Muscle of arm (tissue), 14 donors: Measurements from ENCODE around the gene SUOX. TPM values are rescaled to one million over a fixed set of nuclear protein-coding genes. Genes with fewer than 3 reads are reported as not detected.

Source experiments
- DNase-seq: peaks from one replicate; pipeline ENCODE4 v3.0.0-alpha.2; 2013
- long read RNA-seq, 11 donors: transcript quantifications; one replicate each; lab custom pipeline, GENCODE V29; 2026
- polyA plus RNA-seq, 12 donors: library from polyadenylated mRNA; unstranded; fragments of 120-200 nt; gene quantifications; one replicate each; pipeline ENCODE4 v1.2.1, GENCODE V29; 2013; ENCODE audit not compliant: insufficient read length in 12 of 12

Gene SUOX
- polyA plus RNA-seq: 10 to 100 TPM in 11 of 12 donors, not detected in 1; 12.0 to 30.1 (median 14.7) TPM
- long read RNA-seq, donor 1, partial matches to known transcripts: 0 of 6 reads
- long read RNA-seq, donor 1, other reads (novel, unspliced or antisense): 0 of 6 reads
- long read RNA-seq, donor 2, partial matches to known transcripts: 0 of 5 reads
- long read RNA-seq, donor 2, other reads (novel, unspliced or antisense): 0 of 5 reads
- long read RNA-seq, donor 3, partial matches to known transcripts: 0 of 3 reads
- long read RNA-seq, donor 3, other reads (novel, unspliced or antisense): 0 of 3 reads
- long read RNA-seq, donor 4, partial matches to known transcripts: 0 of 1 reads
- long read RNA-seq, donor 4, other reads (novel, unspliced or antisense): 0 of 1 reads
- long read RNA-seq, donor 5: 0 reads
- long read RNA-seq, donor 6, partial matches to known transcripts: 0 of 4 reads
- long read RNA-seq, donor 6, other reads (novel, unspliced or antisense): 0 of 4 reads
- long read RNA-seq, donor 7, partial matches to known transcripts: 0 of 2 reads
- long read RNA-seq, donor 7, other reads (novel, unspliced or antisense): 0 of 2 reads
- long read RNA-seq, donor 8, partial matches to known transcripts: 0 of 9 reads
- long read RNA-seq, donor 8, other reads (novel, unspliced or antisense): 0 of 9 reads
- long read RNA-seq, donor 9, partial matches to known transcripts: 0 of 1 reads
- long read RNA-seq, donor 9, other reads (novel, unspliced or antisense): 0 of 1 reads
- long read RNA-seq, donor 10, partial matches to known transcripts: 0 of 4 reads
- long read RNA-seq, donor 10, other reads (novel, unspliced or antisense): 0 of 4 reads
- long read RNA-seq, donor 11, partial matches to known transcripts: 0 of 7 reads
- long read RNA-seq, donor 11, other reads (novel, unspliced or antisense): 0 of 7 reads

DNA sequence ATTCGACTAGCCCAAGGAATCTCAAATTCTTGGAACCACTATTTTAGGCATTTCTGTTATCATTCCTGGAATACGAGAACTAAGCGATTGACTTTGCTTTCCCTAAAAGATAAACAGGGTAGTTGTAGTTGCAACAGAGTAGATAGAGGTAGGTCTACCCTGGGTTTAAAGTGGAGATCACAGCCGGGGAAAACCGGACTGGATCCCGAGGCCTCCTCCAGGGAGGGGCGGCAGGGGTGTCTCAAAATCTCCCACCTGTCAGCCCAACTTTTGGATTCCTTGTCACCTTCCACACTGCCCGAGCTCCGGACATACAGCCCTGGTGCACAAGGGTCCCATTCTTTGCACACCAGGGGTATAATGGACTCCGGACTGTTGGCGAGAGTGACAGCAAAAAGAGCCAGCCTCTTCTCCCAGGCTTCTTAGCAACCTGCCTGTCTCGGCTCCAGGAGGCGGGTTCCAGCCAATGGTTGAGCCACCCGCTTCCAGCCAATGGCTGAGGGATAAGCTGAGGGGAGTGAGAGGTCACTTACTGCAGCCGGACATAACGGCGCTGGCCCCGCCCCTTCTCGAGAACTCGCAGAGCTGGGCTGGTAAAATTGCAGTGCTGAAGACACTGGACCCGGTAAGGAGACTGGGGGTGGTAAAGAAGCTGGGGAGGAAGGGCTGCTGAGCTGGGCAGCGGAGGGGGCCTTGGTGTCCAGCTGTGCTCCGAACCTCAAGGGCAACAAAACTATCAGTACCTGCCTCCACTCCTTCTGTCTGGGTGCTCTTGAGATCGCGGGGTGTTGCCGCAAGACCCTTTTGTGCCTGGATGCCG is at the start of gene SUOX:
TSS of gene SUOX (plus strand) at position 562 of the 820 bp plus-strand sequence. CDS start 4,946 bp downstream, outside the sequence.
- DNase-seq: peak; percentile 95

DNA sequence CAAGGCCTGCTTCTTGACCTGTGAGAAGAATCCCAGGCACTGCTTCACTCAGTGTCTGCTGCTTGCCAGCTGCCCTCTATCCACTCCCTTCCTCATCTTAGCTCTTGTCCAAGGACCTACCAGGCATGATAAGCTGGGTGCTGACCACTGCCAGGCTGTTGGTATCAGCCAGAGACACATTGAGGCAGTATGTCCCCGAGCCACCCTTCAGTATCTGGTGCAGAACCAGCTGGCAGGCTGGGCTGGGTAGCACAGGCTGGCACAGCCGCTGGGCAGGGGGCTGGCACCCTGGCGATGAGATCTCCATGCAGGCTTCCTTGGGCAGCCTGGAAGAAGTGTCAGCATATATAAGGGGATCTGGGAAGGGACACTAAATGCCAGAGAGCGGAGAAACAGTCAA is 41.7 kb upstream of the SUOX start:
- DNase-seq: no peak

DNA sequence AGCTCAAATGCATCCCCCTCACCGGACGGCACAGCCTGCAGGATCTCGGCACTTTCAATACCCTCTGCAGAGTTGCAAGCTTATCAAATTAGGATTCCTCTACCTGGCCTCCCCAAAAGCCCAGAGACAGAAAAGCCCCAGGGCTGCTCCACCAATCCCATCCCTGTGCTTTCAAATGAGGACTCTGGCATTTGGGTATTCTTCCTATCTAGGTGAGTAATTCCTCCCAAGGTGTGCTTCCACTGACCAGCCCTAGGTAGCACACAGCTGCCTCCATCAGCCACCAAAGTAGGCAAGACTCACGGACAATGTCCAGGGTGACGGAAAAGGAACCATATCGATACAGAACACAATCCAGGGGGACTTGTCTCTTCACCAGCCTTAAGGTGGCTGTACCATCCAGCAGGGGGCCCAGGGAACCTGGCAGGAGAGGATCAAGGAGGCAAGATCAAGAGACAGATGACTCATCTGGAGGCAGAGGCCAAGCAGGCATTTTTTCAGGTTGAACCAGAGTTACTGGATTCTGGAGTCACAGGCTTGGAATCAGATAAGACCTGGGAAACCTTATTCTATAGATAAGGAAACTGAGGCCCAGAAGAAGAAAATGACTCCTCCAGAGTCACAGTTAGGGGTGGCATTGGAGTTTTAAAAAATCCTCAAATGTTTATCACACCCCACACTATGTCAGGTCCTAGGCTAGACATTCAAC is 41.1 kb upstream of the SUOX start:
- no peak for DNase-seq

DNA sequence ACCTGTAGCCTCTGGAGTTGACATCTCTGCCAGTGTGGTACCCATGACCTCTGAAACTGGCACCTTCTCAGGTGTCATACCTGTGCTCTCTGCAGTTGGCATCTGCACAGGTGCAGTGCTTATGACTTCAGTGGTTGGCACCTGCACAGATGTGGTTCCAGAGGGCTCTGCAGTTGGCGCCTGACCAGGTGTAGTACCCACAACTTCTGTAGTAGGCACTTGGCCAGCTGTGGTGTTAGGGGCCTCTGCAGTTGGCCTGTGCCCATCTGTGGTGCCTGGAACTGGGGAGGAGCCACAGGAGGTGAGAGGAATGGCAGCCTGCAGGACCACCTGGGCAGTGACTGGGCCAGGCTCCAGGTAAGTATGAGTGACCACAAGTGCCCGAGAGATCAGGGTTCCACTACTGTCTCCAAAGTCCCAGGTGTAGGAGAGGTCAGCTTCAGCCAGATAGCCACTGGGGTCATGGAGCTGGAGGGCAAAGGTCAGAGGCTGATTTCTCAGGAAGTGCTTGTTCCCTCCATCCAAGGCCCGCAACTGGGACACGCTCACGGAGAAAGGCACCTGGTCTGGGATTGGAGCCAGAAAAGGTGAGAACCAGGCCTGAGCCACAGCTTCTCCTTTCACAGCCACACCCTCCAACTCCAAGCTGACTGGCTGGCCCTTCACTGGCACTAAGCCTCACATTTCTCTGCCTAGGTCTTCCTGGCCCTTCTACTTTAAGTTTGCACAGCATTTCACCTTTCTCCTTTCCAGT is 39.8 kb upstream of the SUOX start:
- DNase-seq: no peak

DNA sequence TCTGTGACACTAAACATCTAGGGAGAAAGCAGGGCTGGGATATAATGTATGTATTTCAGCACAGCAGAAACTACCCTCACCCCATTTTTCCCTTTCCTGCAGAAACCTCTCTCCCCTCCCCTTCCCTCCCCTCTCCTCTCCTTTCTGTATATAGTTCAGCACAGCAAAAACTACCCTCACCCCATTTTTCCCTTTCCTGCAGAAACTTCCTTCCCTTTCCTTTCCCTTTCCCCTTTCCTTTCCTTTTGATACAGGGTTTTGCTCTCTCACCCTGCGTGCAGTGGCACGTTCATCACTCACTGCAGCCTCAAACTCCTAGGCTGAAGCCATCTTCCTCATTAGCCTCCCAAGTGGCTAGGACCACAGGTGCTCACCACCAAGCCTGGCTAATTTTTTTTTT is 33.3 kb upstream of the SUOX start:
- DNase-seq: no peak

DNA sequence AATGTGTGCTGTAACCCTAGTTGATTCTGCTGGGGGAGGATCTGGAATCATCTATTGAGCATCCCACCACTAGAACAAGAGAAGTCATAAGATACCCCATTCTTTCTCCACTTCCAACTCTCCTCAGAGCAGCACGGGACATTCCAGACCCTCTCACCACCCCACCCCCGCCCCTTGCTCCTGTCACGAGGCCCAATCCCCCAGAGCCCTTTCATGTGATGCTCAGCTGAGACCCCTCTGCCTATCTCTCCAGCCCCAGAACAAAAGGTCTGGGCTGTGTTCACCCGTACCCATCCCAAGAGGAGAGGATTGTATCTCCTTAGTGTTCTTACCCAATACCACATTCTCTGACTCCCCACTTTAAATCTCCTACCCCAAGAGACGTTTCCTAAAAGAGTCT is 31.8 kb upstream of the SUOX start:
- no peak for DNase-seq

DNA sequence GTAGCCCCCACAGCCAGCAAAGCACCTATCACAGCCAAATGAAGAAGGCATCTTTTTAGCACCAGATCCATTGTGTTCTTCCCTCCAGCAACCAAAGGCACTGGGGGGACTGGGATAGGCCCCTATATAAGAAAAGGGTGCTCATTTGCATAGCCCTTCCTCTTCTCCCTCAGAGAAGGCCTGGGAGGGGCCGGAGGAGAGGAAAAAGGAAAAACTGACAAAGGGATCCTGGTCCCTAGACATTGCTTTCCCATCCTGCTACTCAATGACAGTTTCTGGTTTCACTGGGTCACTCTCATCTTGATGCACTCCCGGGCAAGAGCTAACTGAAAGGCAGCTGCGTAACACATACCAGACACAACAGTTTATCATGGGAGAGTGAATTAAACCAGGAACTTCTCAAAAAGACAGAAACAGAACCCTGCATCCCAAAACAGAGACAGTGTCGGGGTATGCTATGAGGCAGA is 31.1 kb upstream of the SUOX start, which contains the start of gene PMEL:
TSS of gene PMEL (minus strand) at position 102 of the 467 bp plus-strand sequence. CDS start at position 71, 31 bp downstream.
- no peak for DNase-seq

DNA sequence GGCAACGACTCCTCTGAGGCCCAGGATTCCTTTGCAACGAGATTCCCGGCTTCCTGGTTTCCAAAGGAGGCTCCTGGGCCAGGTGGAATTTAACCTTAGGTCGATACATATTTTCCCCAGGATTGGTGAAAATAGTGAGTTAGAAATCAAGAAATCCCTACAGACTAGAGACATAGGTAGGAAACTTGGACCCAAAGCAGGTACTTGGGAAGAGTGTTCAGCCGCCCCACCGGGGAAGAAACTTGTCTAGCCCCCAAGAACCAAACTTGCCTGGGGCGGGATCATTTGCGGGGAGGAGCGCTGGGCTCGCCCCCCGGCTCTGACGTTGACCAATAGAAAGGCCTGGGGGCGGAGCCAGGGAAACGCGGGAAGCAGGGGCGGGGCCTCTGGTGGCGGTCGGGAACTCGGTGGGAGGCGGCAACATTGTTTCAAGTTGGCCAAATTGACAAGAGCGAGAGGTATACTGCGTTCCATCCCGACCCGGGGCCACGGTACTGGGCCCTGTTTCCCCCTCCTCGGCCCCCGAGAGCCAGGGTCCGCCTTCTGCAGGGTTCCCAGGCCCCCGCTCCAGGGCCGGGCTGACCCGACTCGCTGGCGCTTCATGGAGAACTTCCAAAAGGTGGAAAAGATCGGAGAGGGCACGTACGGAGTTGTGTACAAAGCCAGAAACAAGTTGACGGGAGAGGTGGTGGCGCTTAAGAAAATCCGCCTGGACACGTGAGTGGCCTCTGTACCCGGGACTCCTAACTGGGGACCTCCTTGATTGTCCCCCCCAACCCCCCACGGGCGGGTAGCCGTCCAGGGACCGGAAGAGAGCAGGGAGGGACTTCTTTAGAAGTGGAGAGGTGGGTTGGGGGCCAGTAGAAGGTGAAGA is 30.4 kb upstream of the SUOX start, which contains the start of gene CDK2:
TSS of gene CDK2 (plus strand) at position 423 of the 874 bp plus-strand sequence. CDS start at position 602, 179 bp downstream.
- peak; percentile 93 for DNase-seq

DNA sequence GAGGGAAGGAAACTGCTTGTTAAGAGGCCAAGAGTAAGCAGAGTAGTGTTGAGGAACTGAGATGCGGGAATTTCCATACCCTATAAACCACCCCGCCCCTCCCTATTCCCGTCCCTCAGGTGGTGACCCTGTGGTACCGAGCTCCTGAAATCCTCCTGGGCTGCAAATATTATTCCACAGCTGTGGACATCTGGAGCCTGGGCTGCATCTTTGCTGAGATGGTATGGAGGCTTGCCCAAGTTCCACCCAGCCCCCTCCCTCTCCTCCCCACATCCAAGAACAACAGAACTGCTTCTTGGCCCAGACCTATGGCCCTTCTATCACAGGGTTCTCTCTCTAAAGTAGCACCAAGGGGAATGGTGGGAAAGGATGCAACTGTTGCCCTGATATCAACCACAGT is 27.7 kb upstream of the SUOX start:
- no peak for DNase-seq

DNA sequence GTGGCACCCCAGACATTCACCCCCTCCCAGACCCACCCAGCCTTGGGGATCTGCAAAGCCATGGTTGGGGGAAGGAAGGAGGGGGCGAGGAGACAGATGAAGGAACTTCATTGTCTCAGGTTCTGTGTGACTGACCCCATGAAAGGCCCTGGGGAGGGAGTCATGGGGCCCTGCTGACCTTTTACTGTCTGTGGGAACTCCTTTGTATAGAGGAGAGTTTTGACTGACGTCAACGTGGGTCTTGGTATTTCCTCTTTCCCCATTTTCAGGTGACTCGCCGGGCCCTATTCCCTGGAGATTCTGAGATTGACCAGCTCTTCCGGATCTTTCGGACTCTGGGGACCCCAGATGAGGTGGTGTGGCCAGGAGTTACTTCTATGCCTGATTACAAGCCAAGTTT is 26.3 kb upstream of the SUOX start:
- DNase-seq: no peak

DNA sequence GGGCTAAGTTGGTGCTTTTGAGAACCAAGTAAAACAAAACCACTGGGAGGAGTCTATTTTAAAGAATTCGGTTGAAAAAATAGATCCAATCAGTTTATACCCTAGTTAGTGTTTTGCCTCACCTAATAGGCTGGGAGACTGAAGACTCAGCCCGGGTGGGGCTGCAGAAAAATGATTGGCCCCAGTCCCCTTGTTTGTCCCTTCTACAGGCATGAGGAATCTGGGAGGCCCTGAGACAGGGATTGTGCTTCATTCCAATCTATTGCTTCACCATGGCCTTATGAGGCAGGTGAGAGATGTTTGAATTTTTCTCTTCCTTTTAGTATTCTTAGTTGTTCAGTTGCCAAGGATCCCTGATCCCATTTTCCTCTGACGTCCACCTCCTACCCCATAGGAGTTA is 25.0 kb upstream of the SUOX start:
- no peak for DNase-seq

DNA sequence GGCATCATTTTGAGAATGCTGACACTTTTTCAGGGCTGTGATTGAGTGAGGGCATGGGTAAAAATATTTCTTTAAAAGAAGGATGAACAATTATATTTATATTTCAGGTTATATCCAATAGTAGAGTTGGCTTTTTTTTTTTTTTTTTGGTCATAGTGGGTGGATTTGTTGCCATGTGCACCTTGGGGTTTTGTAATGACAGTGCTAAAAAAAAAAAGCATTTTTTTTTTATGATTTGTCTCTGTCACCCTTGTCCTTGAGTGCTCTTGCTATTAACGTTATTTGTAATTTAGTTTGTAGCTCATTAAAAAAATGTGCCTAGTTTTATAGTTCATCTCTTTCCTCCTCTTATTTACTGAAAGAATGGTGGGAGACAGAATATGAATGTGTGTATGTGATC is 24.6 kb upstream of the SUOX start:
- DNase-seq: no peak

DNA sequence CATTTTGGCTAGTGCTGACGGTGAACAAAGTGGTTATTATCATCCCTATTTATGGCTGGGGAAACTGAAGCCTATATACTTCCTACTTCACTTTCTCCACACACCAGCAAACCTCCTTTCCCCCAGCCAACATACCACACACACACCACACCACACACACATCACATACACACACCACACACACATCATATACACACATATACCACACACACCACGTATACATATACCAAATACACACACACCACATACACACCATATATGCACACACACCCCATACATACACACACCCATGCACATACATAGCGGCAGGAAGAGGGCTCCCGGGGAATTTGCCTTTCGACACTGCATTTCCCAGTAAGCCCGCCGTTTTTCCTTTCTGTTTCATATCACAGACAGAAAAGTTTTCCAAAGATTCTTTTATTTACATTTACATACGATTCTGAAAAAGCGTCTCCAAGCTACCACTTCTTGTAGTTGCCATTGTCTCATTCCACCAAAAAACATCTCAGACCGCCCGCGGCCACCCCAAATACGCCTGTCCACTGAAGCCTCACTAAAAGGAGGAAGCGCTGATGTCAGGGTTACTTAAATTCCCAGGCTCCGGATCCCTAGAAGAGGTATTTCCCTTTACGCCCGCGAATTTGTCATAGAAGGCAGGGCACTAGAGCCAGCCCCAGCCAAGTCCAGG is 24.0 kb upstream of the SUOX start:
- peak; percentile 55 for DNase-seq

DNA sequence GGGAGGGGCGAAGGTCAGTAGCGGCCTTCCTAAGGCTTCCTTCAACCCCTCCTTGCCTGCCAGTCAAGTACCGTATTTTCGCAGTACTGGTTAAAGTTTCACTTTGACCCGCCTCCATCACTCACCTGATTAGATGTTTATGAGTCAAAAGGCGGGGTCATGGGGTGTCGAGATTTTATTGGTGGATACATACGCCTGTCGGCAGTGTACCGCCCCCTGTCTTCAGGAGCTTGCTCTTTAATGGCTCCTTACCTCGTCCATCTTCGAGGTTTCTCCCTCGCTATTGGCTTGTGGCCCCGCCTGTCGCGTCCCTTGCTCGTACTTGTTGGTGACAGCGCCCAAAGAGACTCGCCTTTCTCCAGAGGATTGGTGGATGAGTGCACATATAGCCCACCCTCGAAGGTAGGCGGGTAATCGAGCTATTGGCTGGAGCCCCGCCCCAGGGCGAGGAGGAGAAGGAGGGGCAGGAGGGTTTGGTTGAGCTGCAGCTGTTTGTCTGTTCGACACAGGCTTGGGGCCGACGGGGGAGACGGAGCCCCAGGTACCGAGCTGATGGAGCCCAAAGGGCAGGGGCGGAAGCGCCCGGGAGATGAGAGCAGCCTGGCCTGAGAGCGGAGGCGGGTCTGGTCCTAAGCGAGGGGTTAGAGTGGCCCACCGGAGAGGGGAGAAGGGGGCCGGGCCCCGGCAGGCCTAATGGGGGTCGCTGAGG is 23.3 kb upstream of the SUOX start, which contains the start of gene RAB5B:
TSS of gene RAB5B (plus strand) at position 480 of the 709 bp plus-strand sequence. CDS start 12,883 bp downstream, outside the sequence.
- peak; percentile 99 for DNase-seq

DNA sequence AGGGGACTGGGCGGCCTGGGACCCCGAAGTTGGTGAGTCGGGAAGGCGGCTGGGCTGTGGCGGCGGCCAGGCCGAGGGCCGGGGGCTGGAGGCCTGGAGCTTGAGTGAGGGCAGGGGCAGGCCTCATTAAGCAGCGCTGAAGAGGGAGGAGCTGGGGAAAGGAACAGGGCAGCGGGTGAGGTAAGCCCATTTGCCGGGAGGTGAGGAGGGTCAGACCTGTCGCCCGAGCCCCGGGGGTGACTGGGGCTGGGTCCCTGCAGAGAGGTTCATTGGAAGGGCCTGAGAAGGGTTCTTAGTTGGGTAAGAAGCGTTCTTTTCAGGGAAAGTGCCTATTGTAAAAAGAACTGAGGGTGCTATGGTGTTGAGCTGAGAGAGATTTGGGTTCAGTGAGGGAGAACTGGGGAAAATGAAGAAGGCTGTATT is 22.8 kb upstream of the SUOX start:
- no peak for DNase-seq

DNA sequence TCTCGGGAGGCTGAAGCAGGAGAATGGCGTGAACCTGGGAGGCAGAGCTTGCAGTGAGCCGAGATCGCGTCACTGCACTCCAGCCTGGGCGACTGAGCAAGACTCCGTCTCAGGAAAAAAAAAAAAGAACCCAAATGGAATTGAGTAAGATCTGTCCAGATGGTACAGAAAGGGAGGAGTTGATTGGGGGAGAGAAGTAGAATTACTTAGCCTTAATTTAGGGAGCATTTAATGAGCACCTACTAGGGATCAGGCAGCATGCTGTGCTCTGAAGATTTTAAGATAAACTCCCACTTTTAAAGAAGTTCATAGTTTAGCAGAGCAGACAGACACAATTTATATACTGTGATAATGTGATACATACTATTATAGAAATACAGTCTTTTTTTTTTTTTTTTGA is 18.7 kb upstream of the SUOX start:
- DNase-seq: no peak

DNA sequence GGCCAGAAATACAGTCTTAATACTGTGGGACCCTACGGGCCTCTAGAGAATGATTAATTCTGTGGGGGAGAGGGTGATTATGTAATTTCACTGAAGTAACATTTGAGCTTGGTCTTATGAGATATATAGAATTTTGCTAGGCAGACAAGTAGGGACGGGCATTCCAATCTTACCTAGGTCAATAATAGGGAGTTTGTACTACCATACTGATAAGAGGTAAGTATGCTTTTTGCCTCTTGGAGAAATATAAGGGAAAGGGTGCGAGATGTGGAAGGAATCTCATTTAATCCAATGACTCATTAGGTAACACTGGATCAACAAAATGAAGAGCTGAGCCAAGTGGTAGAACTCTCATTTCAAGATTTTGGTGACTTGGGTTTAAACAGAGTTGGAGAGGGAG is 18.0 kb upstream of the SUOX start:
- DNase-seq: no peak
